IPS-15b (cell line): ENCODE data around the gene GNPTAB.

Source experiments
- H3K27me3 ChIP-seq: one replicate; pipeline ENCODE4 v1.6.1; 2013; ENCODE audit warnings: low read length; ENCODE audit not compliant: control insufficient read depth, insufficient read depth
- H3K36me3 ChIP-seq: one replicate; pipeline ENCODE4 v1.6.1; 2013; ENCODE audit warnings: low read length; ENCODE audit not compliant: control insufficient read depth, insufficient read depth
- H3K4me1 ChIP-seq: one replicate; pipeline ENCODE4 v1.6.1; 2013; ENCODE audit warnings: mild to moderate bottlenecking, low read length; ENCODE audit not compliant: control insufficient read depth, insufficient read depth
- H3K4me3 ChIP-seq: one replicate; pipeline ENCODE4 v1.5.1; 2013; ENCODE audit warnings: low read depth, low read length
- H3K9ac ChIP-seq: one replicate; pipeline ENCODE4 v1.6.1; 2013; ENCODE audit warnings: low read depth, mild to moderate bottlenecking, low read length
- H3K9me3 ChIP-seq: one replicate; pipeline ENCODE4 v1.6.1; 2013; ENCODE audit warnings: mild to moderate bottlenecking, low read length; ENCODE audit not compliant: control insufficient read depth, insufficient read depth

The GNPTAB gene

DNA sequence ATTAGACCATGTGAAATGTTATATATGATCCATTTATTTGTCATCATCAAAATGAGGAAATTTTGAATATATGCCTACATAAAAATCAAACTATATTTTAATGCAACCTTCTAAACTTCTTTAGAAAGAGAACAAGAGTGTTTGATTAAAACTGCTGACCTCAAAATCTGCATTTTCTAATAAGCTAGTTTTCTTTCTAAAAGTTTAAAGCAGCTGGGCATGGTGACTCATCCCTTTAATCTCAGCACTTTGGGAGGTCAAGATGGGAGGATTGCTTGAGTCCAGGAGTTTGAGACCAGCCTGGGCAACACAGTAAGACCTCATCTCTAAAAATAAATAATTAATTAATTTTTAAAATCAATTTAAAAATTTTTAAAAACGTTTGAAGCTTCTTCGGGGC lies 36.2 kb downstream of the GNPTAB start:
- Histone ChIP-seq H3K4me1 (no peaks in the 10 kb centered on the region), H3K27me3 (no peaks in the 10 kb centered on the region), H3K9me3 (no peaks in the 10 kb centered on the region), H3K36me3 (no peaks in the 10 kb centered on the region), H3K9ac (no peak overlapping the region), H3K4me3 (no peak overlapping the region)

DNA sequence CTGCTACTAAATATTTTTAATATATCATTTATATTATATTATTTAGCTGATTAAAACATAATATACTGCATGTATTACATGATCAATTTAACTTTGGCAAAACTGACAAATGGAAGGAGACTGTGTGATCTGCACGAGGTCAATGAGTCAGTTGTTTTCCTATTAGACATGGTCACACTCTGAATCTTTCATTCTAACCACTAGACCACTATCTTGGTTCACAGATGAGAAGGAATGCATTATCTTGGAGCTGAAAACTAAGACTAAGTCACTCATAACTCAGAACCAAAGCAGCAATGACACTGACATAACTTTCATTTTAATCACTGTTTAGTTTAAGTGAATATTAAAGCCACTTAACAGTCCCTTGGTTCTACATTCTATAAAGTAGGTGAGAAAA lies 37.4 kb downstream of the GNPTAB start:
- H3K9ac ChIP-seq, result no peak overlapping the region
- no peaks in the 10 kb centered on the region for H3K27me3 ChIP-seq
- H3K4me3 ChIP-seq, result no peak overlapping the region
- H3K9me3 ChIP-seq, result no peaks in the 10 kb centered on the region
- no peaks in the 10 kb centered on the region for H3K4me1 ChIP-seq
- peaks cover 5% of the 10 kb centered on the region for H3K36me3 ChIP-seq

DNA sequence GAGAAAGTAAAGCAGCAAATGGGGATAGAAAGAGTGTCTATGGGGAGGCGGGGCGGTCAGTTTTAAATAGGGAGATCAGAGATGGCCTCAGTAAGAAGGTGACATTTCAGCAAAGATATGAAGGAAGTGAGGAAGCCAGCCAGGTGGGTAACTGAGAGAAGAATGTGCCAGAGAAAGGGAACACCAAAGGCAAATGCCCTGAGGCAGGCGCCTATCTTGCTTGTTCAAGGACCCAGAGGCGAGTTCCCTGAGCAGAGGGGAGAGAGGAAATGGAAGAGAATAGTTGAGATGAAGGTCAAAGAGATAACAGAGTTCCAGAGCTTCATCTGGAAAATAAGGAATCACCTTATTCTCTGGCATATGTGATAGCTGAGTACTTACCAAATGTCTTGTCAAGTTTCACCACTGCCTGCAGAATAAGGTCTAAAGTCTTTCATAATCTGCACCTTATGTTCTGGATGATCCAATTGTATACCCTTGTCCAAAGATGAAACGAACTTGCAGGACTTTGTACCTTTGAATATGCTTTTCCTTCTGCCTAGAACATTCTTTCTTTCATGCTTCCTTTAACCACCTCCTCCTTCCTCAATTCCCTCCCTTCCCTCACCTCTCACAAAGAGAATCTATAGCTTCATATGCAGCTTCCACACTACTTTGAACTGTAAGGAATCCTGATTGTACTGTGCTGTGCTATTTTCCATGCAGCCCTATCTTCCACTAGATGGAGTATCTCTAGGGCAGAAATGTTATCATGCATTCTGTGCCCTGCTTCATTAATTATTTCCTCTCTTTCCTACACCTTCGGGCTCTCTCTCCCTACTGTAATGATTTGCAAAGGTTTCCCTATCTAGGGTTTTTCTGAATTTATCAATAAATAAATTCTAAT lies 38.5 kb downstream of the GNPTAB start:
- no peaks in the 10 kb centered on the region for H3K9me3 ChIP-seq
- H3K27me3 ChIP-seq, result no peaks in the 10 kb centered on the region
- no peak overlapping the region for H3K4me3 ChIP-seq
- H3K4me1 ChIP-seq, result no peaks in the 10 kb centered on the region
- peaks cover 5% of the 10 kb centered on the region for H3K36me3 ChIP-seq
- H3K9ac ChIP-seq, result no peak overlapping the region

DNA sequence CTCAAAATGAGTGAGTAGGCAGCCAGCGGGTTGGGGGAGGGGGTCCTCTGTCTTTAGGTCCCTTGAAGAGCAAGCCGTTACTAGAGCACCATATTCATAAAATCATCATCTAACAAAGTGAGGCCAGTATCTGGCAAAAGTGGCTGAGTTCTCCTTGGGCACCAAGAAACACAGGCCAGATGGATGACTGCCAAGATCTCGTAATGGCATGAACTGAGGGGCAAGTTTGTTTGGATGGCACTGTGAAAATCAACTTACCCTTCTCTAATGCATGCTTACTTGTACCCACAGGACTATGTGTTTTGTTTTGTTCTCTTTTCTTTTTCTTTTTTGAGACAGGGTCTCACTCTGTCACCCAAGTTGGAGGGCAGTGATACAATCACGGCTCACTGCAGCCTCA lies 41.6 kb downstream of the GNPTAB start:
- H3K9ac ChIP-seq, result no peak overlapping the region
- H3K36me3 ChIP-seq, result peaks cover 5% of the 10 kb centered on the region
- H3K9me3 ChIP-seq, result no peaks in the 10 kb centered on the region
- no peak overlapping the region for H3K4me3 ChIP-seq
- H3K27me3 ChIP-seq, result no peaks in the 10 kb centered on the region
- H3K4me1 ChIP-seq, result no peaks in the 10 kb centered on the region

DNA sequence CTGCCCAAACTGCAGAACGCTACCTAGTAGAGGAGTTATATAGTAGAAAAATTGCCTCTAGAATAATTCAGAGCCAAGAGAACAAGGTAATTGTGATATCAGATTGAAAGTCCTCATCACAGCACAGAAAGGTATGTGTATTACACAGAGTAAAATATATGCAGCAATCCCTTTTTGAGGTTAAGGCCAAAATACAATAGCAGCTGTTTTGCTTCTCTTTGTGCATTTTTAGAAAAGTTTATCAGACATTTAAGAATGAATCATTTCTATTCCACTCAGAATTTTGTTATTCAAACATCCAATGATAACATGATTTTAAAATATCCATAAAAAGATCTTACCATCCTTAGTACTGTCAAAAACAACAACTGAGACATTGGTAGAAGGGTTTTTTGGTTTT lies 45.1 kb downstream of the GNPTAB start:
- H3K27me3 ChIP-seq, result no peaks in the 10 kb centered on the region
- peaks cover 5% of the 10 kb centered on the region for H3K36me3 ChIP-seq
- H3K4me3 ChIP-seq, result no peak overlapping the region
- H3K9ac ChIP-seq, result no peak overlapping the region
- no peaks in the 10 kb centered on the region for H3K9me3 ChIP-seq
- no peaks in the 10 kb centered on the region for H3K4me1 ChIP-seq

DNA sequence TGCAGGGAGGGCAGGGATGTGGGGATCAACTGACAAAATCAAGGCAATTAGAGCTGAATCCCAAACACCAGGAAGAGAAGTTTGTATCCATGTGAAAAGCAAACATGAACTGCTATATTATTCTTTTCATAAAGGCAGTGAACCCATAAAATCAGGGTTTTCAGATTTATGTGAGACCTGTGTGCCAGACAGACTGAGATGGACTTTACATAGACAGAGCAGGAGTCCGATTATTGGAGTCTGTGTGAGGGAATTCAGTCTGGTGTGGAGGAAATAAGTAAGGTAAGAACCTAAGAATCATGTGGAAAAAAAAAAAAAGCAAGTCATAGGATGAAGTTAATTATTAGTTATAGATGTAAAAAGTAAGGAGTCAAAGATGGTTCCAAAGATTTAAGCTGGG lies 46.4 kb downstream of the GNPTAB start:
- no peak overlapping the region for H3K9ac ChIP-seq
- H3K9me3 ChIP-seq, result no peaks in the 10 kb centered on the region
- H3K4me3 ChIP-seq, result no peak overlapping the region
- H3K36me3 ChIP-seq, result peaks cover 5% of the 10 kb centered on the region
- no peaks in the 10 kb centered on the region for H3K27me3 ChIP-seq
- no peaks in the 10 kb centered on the region for H3K4me1 ChIP-seq

DNA sequence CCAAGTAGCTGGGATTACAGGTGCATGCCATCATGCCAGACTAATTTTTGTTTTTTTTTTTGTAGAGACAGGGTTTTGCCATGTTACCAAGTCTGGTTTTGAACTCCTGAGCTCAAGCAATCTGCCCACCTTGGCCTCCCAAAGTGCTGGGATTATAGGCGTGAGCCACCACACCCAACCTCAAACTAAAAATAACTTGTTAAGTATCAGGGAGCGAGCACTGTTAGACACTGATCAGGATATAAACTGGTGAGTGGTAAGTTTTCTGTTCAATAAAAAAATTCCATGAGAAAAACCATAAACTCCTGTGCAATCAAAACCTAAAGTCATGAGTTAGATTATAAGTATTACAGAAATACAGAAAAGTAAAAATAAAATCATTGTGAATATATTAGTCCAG lies 46.9 kb downstream of the GNPTAB start:
- Histone ChIP-seq H3K27me3 (no peaks in the 10 kb centered on the region), H3K36me3 (no peaks in the 10 kb centered on the region), H3K9ac (no peak overlapping the region), H3K9me3 (no peaks in the 10 kb centered on the region), H3K4me3 (no peak overlapping the region), H3K4me1 (no peaks in the 10 kb centered on the region)

DNA sequence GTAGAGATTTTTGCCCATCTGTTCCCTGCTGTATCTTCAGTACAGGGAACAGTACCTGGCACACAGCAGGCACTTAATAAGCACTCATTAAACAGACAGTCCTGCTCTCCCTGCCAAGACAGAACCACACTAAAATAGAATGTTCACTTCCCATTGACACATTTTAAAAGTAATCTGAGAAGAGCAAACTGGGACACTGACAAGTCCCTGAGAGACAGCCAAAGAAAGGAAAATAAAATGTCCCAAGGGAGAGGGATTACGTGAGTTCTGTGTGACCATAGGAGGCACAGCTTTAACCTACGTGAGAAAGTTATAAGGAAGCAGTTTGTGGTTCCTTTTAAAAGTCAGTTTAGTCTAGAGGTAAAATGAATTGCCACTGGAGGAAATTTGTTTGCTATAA lies 47.6 kb downstream of the GNPTAB start:
- Histone ChIP-seq H3K36me3 (no peaks in the 10 kb centered on the region), H3K9ac (no peak overlapping the region), H3K27me3 (no peaks in the 10 kb centered on the region), H3K4me1 (no peaks in the 10 kb centered on the region), H3K4me3 (no peak overlapping the region), H3K9me3 (no peaks in the 10 kb centered on the region)

DNA sequence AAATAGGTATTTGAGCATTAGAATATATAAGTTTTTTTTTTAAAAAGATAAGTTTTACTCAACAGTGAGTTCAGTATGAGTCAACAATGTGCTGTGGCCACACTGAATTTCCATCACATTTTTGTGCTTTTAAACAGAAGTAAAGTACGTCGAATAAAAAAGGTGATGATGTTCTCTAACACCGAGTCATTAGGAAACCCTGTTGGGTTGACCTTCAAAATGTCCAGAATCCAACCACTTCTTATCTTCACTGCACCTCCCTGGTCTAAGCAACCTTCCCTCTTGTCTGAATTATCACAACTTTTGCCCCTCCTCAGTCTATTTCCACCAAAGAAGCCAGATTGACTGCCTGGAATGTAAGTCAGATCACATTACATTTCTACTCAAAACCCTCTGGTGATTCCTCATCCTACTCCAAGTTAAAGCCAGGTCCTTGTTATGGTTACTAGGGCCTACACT lies 48.5 kb downstream of the GNPTAB start:
- Histone ChIP-seq H3K9me3 (no peaks in the 10 kb centered on the region), H3K27me3 (no peaks in the 10 kb centered on the region), H3K4me1 (no peaks in the 10 kb centered on the region), H3K4me3 (no peak overlapping the region), H3K9ac (no peak overlapping the region), H3K36me3 (no peaks in the 10 kb centered on the region)

DNA sequence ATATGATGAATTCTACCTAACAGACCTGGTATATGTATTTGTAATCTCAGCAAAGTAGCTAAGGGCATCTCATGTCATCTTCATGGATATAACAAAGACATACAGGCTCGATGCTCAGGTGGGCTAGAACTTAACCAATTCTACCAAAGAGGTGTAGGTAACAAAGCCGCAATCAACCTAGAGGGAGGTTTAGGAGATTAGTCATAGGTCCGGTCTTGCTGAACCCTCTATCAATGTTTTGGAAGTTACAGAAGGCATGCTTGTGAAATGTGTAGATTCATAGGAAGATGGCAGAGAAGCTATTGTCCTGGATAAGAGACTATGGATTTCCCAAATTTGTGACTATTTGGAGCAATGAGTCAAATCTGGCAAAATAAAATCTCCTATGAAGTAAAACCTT lies 48.9 kb downstream of the GNPTAB start:
- Histone ChIP-seq H3K4me3 (no peak overlapping the region), H3K9ac (no peak overlapping the region), H3K27me3 (no peaks in the 10 kb centered on the region), H3K4me1 (no peaks in the 10 kb centered on the region), H3K36me3 (peaks cover 4% of the 10 kb centered on the region), H3K9me3 (no peaks in the 10 kb centered on the region)

DNA sequence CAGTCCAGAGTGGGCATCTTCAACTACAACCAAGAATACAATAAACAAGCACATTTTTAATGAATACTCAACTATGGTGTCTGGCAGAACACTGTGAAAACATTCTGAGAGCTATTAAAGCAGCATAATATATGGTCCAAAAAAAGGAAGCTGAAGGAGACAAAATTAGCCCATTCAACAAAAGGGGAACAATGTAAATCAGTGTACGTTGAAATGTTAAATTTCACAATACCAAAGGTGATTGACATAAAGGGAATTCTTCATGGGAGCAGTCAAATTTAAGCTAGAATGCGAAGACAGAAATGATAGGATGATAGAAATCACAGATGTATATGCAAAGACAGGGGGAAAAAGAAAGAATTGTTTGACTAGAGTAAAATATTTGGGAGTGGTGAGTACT lies 50.2 kb downstream of the GNPTAB start:
- no peak overlapping the region for H3K9ac ChIP-seq
- peaks cover 5% of the 10 kb centered on the region for H3K36me3 ChIP-seq

DNA sequence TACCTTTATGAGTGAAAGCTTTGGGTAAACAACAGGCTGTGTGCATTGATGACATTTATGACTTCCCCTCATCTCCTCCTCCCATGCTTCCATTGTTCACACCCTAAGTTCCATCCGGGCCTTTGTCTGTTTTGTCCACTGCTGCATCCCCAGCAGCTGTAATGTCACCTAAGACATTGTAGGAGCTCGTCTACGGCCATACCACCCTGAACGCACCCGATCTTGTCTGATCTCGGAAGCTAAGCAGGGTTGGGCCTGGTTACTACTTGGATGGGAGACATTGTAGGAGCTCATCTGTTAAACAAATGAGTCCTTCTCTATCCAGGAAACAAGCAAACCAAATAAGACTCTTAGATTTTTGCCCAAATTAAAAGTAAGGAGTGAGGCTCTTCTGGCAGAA lies 51.1 kb downstream of the GNPTAB start:
- Histone ChIP-seq H3K27me3 (no peaks in the 10 kb centered on the region), H3K9me3 (no peaks in the 10 kb centered on the region), H3K4me1 (no peaks in the 10 kb centered on the region), H3K36me3 (peaks cover 5% of the 10 kb centered on the region), H3K9ac (no peak overlapping the region), H3K4me3 (no peak overlapping the region)

More for the DNA sequence above, 50.2 kb downstream of the GNPTAB start:
- Histone ChIP-seq H3K4me3 (no peak overlapping the region), H3K27me3 (no peaks in the 10 kb centered on the region), H3K4me1 (no peaks in the 10 kb centered on the region), H3K9me3 (no peaks in the 10 kb centered on the region)
